ENCODE measurements around the gene FN1.
"Not testable (repeated sequence)": the region's sequence is repeated elsewhere in the genome, so short reads cannot be mapped to it uniquely, and the experiment has no call there.

The FN1 gene

DNA sequence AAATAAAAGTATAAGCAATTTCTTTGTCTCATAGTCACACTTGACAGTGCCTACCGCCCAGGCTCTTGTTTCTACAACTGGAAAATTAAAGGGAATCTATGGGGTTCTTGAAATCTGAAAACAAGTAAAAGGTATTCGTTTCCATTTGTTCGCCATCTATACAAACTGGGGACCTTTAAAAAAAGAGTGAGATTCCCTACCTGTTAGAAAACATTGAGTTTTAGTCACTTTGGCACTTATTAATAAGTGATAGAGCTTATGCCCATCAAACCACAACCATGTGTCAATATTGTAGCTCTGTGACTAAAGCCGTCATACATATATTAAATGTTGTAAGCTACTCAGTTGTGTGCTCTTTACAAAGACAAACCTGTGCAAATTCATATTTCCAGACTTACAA, 13.2 kb downstream of the FN1 start:
- DNase-seq: no peak

DNA sequence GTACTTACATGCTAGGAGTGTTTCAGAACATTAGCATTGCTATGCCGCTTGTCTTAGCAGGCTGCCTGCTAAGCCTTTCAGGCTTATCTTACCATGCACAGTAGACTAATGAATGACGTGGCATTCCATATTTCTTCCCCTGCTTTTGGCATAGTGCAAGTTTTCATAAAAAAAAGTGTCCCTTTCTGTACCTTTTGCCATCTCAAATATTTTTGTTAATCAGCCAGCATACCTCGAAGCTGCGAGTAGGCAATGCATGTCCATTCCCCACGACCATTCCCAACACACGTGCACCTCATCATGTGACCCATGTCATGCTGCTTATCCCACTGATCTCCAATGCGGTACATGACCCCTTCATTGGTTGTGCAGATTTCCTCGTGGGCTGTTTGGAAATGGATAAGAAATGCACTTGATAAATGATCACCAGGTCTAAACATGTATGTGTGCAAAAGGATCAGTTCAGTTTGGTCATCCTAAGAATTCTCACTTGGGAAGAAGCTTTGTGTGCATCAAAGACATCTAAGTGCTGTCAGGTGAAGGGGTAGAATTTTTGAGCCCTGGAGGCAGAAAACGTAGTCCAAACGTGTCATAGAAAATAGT, 13.9 kb downstream of the FN1 start:
- DNase-seq: no peak

DNA sequence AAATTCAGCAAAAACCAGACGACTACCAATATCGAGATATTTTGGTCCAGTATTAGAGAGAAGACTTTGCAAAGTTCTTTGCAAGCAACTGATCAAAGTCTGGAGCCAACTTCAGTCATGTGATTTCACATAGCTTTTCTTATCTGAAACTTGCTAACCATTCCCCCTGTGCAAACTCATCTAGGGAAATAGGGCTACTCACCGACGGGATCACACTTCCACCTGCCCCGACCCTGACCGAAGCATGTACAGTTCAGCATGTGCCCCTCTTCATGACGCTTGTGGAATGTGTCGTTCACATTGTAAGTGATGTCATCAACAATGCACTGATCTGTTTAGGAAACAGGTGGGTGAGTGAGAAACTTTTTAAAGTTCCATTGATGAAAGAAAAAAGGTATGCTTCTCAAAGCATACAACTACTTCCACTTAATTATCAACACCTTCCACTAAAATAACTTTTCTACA, 15.4 kb downstream of the FN1 start:
- no peak for DNase-seq

DNA sequence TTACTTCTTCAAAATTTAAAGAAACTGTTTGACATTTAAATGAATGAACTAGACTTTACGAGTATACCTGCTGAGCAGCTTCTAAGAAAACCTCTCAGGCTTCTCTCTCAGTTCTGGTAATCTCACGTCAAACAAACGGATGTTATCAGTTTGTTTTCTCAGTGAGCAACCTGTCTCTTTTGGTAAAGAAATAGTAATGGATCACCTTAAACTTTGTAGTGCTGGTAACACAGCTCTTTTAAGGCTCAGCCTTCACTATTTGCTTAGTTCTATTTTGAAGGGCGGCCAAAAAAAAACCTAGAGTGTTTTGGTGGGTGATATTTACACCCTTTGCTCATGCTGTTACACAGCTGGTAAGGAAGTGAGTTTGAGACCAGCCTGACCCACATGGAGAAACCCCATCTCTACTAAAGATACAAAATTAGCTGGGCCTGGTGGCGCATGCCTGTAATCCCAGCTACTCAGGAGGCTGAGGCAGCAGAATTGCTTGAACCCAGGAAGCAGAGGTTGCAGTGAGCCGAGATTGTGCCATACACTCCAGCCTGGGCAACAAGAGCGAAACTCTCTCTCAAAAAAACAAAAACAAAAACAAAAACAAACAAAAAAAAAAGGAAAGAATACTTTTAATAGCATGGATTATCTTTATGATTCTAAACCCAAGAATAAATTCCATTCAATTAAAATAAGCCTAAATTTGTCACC, 15.9 kb downstream of the FN1 start:
- no peak for DNase-seq

DNA sequence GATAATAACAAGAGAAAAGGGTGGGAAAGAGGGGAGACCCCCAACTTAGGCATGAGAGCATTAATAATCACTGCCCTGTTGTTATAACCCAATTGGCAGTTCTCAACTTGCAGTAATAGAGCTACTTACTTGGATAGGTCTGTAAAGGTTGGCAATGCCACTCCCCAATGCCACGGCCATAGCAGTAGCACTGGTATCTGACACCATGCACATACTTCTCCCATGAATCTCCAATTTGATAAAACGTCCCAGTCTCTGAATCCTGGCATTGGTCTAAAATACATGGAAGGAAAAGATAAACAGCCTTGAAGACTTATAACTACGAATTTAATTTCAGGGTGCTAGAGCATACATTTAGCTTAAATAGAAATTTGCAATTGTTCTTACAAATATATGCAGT, 16.8 kb downstream of the FN1 start:
- DNase-seq: no peak

DNA sequence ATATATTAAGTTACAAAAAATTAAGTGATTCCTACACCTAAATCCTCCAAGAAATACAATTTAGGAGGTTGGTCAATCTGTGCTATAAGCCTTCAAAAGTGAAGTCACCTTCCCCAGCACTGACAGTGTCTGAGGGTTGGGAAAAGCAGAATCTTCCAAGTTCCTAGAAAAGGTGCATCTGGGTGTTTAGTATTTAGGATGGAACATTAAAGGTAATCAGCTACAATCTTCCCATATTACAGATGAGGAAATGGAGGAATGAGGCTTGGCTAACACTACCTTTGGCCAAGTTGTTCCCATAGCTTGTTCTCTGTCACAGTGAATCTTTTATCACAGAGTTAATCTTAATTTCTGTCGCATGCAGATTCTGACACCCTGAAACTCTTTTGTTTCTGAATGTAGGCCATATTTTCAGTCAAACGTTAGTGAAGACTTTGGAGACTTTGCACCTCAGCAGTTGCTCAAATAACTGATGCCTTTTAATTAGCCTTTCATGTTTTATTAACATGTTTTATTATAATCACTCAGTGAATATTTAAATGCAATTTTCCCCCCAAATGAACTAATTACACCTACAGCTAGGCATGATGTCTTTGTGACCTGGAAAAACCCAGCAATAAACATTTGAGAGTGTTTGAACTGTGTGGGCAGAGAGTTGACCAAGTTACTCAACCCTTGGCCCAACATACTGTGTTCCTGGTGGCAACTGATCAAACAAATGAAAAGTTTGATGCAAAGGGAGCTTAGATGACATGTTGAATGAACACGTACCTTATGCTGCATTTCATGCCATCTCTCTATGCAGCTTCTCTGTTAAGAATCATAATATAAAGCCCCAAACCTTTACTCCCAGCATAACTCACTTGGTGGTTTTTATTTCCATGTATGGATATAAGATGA, 17.6 kb downstream of the FN1 start:
- no peak for DNase-seq

DNA sequence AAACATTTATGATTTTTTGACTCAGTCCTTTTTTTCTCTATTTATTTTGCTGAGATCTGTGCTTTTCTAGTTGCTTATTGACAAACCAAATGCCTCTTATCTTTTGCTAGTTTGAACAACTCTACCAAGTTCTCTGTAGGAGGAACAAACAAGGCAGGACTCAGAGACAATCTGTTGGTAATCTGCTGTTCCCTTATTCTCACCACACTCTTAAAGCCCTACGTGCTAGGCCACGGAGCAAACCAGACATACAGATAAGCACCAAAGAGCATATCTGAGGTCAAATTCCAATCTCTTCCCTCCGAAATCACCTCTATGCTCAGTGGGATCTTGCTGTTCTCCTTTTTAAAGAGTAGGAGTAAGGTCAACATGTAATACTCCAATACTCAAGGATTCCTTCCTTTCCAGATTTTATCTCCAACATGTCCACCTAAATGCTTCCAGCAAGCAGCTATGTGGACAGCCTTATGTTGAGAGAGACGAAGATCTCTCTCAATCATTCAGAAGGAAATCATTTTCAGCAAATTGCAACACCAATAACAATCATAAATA, 18.4 kb downstream of the FN1 start:
- DNase-seq: no peak

DNA sequence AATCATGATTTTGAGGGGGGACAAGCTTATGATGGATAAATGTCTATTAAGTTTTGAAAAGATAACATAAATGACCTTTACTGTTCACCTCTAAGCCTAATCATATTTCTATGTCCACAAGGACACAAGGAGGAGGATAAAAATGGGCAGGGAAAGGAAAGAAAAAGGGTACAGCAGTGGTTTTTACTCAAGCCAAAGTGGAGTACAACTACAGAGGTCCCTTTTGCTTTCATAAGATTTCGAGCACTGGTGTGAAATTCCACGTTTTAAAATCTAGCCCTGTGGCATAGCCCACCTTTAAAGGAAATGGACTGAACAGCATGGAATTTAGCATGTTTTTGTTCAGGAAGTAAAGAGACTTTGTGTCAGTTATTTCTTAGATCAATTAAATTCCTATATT, 19.2 kb downstream of the FN1 start:
- no peak for DNase-seq

DNA sequence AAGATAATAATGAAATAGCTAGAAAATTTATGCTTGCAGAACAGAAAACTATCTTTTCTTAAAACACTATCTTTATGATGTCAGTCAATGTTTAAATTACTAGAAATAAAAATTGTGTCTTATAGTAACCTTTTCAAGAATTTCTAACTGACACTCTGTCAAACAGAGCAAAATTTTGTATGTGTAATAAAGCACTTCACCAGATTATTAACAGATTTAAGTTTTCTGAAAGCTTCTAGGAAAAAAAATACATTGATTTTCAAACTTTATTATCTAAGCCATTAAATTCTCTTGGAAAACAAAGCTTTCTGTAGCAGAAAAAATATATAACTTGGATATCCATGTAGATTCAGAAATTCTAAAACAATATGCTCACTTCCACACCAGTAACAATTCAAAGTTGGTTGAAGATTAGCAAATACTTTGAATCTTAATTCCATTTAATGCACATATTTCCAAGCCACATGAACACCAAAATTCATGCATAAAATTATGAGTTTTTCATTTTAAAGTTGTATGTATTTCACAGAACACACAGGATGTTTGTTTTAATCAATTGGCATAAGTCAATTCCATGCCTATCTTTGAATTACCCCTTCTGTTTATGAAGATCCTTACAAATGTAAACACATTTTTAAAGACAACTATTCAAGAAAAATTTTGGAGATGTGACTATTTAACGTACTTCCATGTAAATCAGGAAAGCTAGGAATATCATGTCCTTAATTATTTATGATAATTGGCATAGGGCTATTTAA, 19.9 kb downstream of the FN1 start:
- no peak for DNase-seq

DNA sequence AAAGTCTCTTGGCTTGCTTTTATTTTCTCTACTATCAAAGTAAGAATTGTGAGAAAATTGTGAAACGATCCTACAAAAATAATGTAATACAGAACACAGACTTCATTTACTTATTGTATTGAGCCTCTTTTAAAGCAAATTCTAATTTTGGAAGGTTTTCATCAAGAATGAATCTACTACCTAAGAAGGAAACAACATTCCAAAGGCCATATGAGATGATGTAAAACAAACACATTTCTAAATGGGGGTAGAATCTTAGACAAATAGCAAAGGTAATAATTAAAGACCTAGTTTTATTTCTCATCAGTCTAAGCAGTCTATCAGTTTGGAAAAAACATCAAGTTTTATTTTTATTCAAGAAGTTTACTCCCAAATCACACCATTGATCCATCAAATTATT, 20.6 kb downstream of the FN1 start:
- DNase-seq: no peak

DNA sequence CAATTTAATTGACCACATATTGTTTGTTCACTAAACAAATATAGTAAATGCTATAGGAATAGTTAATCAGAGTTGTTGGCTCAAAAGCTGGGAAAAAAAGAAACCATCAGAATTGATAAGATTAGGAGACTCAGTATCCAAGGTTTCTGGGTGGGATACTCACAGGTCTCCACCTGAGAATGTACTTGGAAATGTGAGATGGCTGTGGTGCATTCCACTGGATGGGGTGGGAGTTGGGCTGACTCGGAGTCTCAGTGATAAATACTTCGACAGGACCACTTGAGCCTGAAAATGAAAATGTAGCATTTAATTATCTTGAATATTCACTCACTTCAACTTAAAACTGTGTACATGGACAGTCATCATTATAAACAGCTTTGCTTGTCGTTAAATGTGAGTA, 21.2 kb downstream of the FN1 start:
- no peak for DNase-seq

DNA sequence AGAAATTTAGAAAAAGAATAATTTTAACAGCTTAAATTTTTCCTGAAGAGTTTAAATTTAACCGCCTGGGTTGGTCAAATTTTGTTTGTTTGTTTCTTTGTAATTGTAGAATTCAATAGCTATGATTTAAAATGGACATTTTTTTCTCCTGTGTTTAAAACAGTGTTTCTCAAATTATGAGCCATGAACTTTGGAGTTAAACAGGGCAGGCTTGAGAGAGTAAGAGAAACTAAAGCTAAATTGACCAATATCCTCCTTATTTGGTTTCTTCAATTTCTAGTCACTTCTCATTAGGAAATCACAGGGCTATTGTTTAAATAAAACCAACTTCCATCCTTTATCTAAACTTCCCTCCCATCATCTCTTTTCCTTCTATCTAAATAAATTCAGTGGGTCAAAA, 21.9 kb downstream of the FN1 start:
- no peak for DNase-seq

DNA sequence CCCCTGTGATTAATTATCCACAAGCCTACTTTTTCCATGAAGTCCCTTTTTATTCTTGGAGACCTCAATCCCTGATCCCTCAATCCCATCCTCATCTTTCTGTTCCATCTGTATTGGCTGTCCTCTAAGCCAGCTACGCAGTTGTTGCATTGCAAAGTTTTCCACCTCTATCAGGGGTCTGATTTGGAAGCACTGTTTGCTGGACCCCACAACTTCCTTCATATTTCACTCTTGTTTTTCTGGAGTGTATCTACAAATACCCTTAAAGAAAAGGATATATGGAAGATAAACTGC, 22.4 kb downstream of the FN1 start:
- no peak for DNase-seq

DNA sequence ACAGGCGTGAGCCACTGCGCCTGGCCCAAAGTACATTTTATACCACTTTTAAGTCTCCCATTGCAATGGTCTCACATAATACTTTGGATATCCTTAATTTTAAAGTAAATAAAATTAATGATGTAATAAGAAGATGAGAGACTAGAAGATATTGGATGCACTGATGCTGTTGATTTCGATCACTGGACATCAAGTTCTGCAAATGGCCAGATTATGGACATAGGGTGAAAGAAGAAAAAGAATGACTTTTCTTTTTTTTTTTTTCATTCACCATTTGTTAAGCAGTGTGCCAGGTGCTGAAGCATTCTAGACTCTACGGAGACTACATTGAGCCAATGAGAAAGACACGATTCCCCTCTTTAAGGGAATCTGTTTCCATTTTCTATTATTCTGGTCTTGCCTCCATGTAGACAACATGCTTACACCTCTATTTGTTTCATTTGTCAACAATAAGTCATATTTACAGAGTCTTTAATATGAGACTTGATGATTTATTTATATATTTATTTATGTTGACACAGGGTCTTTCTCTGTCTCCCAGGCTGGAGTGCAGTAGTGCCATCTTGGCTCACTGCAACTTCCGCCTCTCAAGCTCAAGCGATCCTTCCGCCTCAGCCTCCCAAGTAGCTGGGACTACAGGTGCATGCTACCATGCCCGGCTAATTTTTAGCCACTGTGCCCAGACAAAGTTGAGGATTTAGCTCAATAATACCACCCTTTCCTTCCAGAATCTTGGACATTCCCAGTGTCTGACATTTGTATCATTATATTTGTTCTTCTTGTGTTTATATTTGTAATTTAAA, 23.7 kb downstream of the FN1 start:
- no peak for DNase-seq

DNA sequence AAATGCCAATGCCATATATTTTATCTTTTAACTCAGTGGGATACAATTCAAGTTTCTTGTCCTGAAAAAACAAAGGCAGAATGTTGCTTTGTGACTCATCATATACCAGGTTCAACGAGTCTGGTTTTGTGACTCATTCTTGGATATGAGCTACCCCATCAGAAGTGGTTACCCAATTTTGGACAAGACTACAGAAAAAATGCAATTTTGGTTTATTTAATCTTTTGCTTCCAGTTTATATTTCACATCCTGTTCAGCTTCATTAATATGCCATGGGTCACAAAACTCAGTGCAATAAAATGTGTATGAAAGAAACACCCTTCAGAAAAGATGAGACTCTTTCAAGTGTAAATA, 25.0 kb downstream of the FN1 start:
- no peak for DNase-seq

DNA sequence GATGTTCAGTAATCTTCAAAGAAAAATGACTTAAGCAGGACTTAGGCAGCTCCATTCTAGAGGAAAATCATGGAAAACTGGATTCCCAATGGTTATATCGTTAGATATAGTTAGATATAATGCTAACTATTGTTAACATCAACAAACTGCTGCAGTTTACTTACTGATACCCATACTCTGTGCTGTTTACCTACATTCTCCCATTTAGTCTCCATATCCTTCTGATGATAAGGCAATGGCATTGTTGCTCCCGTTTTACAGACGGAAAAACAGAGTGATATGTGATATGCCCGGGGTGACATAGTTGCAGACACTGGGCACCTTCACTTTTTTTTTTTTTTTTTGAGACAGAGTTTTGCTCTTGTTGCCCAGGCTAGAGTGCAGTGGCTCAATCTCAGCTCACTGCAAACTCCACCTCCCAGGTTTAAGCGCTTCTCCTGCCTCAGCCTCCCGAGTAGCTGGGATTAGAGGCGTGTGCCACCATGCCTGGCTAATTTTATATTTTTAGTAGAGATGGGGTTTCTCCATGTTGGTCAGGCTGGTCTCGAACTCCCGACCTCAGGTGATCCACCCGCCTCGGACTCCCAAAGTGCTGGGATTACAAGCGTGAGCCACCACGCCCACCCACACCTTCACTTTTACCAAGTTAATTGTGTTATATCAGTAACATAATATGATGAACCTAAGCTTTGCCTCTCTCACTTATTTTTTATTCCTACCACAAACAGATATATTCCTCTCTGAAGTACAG, 25.5 kb downstream of the FN1 start:
- not testable (repeated sequence) for DNase-seq

DNA sequence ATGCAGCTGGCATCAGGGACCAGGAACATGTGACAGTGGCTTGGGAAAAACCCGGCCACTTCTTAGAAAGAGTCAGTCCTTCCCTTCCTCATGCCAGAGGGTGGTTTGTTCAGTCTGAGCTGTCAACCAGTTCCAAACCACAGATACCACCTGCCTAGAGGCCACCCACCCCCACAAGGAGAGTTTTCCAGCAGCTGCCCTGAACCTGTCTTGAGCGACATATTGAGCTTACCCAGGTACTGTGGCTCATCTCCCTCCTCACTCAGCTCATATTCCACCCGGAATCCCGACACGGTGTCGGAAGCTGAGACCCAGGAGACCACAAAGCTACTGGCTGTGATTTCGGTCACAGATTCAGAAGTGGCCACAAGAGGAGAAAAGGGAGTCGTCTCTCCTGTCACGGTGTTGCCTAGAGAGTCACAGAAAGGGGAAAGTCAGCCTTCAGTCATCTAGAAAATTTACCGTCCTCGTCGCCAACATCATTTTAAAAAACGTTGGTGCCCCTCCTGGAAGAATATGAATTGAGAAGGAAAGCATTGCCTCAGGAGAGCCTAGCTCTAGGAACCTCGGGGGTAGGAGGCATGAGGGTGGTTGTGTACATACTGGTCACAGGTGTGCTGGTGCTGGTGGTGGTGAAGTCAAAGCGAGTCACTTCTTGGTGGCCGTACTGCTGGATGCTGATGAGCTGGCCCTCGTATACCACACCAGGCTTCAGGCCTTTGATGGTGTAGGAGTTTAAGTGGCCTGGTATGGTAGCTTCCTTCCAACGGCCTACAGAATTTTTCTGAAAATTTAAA, 26.3 kb downstream of the FN1 start:
- DNase-seq: no peak

DNA sequence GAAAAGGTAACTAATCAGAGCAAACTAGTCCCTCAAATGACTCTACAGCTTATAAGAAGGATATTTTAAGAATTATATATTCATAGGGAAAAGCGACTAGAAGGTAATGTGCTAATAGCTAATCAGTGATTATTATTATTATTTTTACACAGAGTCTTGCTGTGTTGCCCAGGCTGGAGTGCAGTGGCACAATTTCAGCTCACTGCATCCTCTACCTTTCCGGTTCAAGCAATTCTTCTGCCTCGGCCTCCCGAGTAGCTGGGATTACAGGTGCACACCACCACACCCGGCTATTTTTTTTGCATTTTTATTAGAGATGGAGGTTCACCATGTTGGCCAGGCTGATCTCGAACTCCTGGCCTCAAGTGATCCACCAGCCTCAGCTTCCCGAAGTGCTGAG, 27.4 kb downstream of the FN1 start:
- not testable (repeated sequence) for DNase-seq

DNA sequence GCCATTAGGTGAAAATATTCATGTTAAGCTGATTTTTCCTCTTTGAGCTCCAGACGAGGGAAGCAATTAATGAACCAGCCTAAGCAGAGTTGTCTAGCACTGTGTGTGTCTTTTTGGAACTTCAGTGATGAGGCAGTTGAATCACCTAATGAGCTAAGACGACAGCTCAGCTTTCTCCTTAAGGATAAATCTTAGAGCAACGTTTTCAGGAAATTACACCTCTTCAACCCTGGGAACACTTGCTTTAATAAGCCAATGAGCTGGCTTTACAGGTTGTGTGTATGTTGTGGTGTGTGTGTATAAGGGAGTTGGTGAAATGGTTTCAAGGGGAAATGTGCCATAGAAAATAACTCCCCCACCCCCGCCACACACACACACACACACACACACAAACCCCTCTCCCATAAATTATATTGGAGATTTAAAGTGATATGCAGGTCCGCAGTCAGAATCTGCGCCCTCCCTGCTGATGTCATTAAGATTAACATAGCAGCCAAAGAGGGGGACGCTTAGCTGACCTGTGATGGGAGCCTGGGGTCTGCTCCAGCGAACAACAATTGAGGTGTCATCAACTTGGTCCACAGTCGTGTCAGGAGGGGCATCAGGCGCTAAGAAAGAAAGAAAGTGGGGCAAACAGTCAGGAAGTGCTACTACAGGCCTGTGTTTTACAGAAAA, 28.1 kb downstream of the FN1 start:
- DNase-seq: no peak

DNA sequence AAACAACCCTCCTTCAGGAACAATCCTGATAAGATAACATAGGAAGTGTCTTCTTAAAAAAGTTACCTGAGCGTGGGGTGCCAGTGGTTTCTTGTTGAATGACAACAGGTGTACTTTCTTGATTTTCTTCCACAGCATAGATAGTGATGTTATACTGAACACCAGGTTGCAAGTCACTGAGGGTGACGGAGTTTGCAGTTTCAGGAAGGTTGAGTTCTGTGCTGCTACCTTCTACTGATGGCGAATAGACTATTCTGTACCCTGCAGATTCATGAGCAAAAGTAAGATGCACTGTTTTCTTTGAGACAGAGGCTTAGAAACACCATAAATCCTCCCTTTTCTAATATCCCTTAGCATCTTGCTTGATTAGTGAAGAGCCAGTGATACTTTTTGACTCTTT, 28.8 kb downstream of the FN1 start:
- DNase-seq: no peak

Measured in NCI-H1105 (cell line).